GM18526 (cell line): ENCODE measurements around the gene UBE2F.

Experiments used
- POLR2A ChIP-seq: IDR thresholded peaks from 3 replicates; pipeline ENCODE4 v1.6.1; 2011; ENCODE audit not compliant: insufficient read length; ENCODE audit errors: extremely low read depth

UBE2F gene

GRCh38 chr2:237935740-237936452 lies 30.9 kb upstream of the UBE2F start:
- no peak for TF ChIP-seq POLR2A

- TF ChIP-seq POLR2A: no peak
Observed at GRCh38 chr2:237939251-237939650, 27.6 kb upstream of the UBE2F start.

GRCh38 chr2:237940828-237941227 lies 26.0 kb upstream of the UBE2F start:
- TF ChIP-seq POLR2A: no peak

- TF ChIP-seq POLR2A: no peak
Observed at GRCh38 chr2:237941239-237941638, 25.6 kb upstream of the UBE2F start.

- TF ChIP-seq POLR2A: no peak
Observed at GRCh38 chr2:237942513-237942899, 24.3 kb upstream of the UBE2F start.

GRCh38 chr2:237943395-237944094 lies 23.3 kb upstream of the UBE2F start:
- no peak for TF ChIP-seq POLR2A

- TF ChIP-seq POLR2A: no peak
Observed at GRCh38 chr2:237944302-237944701, 22.5 kb upstream of the UBE2F start.

- no peak for TF ChIP-seq POLR2A
Observed at GRCh38 chr2:237946423-237946822, 20.4 kb upstream of the UBE2F start.

GRCh38 chr2:237951878-237952277 lies 14.9 kb upstream of the UBE2F start:
- no peak for TF ChIP-seq POLR2A

GRCh38 chr2:237952851-237953250 lies 14.0 kb upstream of the UBE2F start:
- TF ChIP-seq POLR2A: no peak

- no peak for TF ChIP-seq POLR2A
Observed at GRCh38 chr2:237955640-237956401, 11.0 kb upstream of the UBE2F start.

- no peak for TF ChIP-seq POLR2A
Observed at GRCh38 chr2:237956402-237956736, 10.4 kb upstream of the UBE2F start.

GRCh38 chr2:237961637-237962036 lies 5.2 kb upstream of the UBE2F start:
- TF ChIP-seq POLR2A: no peak

GRCh38 chr2:237962432-237963084 lies 4.3 kb upstream of the UBE2F start:
- TF ChIP-seq POLR2A: no peak

GRCh38 chr2:237964194-237964577 lies 2.6 kb upstream of the UBE2F start:
- no peak for TF ChIP-seq POLR2A

- no peak for TF ChIP-seq POLR2A
Observed at GRCh38 chr2:237964578-237965404, 2.0 kb upstream of the UBE2F start.

- TF ChIP-seq POLR2A: no peak
Observed at GRCh38 chr2:237966250-237966564, 607 bp upstream of the UBE2F start.
